Mesendoderm (in vitro differentiated cells): ENCODE results near the gene YPEL2.
"Not testable (repeated sequence)": the region's sequence is repeated elsewhere in the genome, so short reads cannot be mapped to it uniquely, and the experiment has no call there.

ENCODE experiments used
- DNase-seq: peaks from one replicate; pipeline ENCODE4 v3.0.0; 2013
- H2AK5ac ChIP-seq: 2 replicates; pipeline ENCODE4 v1.6.1; 2013; ENCODE audit warnings: low read length, inconsistent platforms
- H2BK120ac ChIP-seq: 2 replicates; pipeline ENCODE4 v1.6.1; 2013; ENCODE audit warnings: low read depth, mild to moderate bottlenecking, low read length, moderate library complexity, mixed read lengths
- H2BK15ac ChIP-seq: replicated peaks from 2 replicates; pipeline ENCODE4 v1.6.1; 2013; ENCODE audit warnings: low read depth, mild to moderate bottlenecking, moderate library complexity
- H2BK5ac ChIP-seq: 2 replicates; pipeline ENCODE4 v1.6.1; 2013; ENCODE audit warnings: low read length, inconsistent platforms
- H3K18ac ChIP-seq: 2 replicates; pipeline ENCODE4 v1.6.1; 2013; ENCODE audit warnings: mild to moderate bottlenecking, low read length, mixed read lengths
- H3K23ac ChIP-seq: one replicate; pipeline ENCODE4 v1.6.1; 2013; ENCODE audit warnings: low read length
- H3K27ac ChIP-seq: 2 replicates; pipeline ENCODE4 v1.5.1; 2013; ENCODE audit warnings: low read depth, mild to moderate bottlenecking, inconsistent platforms, low read length, moderate library complexity
- H3K27me3 ChIP-seq: 2 replicates; pipeline ENCODE4 v1.6.1; 2013; ENCODE audit warnings: low read length, control low read depth, mild to moderate bottlenecking, inconsistent platforms; ENCODE audit not compliant: insufficient read depth, poor library complexity
- H3K36me3 ChIP-seq: 2 replicates; pipeline ENCODE4 v1.6.1; 2013; ENCODE audit warnings: low read length, inconsistent platforms; ENCODE audit not compliant: control insufficient read depth, insufficient read depth
- H3K4ac ChIP-seq: one replicate; pipeline ENCODE4 v1.6.1; 2013; ENCODE audit warnings: low read depth, mild to moderate bottlenecking, low read length, moderate library complexity
- H3K4me1 ChIP-seq: 2 replicates; pipeline ENCODE4 v1.6.1; 2013; ENCODE audit warnings: low read depth, low read length, inconsistent platforms; ENCODE audit not compliant: control insufficient read depth
- H3K4me2 ChIP-seq: 2 replicates; pipeline ENCODE4 v1.6.1; 2013; ENCODE audit warnings: low read length
- H3K4me3 ChIP-seq: 2 replicates; pipeline ENCODE4 v1.5.1; 2013; ENCODE audit warnings: mild to moderate bottlenecking, low read length
- H3K56ac ChIP-seq: one replicate; pipeline ENCODE4 v1.6.1; 2013; ENCODE audit warnings: low read length
- H3K79me1 ChIP-seq: 2 replicates; pipeline ENCODE4 v1.6.1; 2013; ENCODE audit warnings: low read length, inconsistent platforms
- H3K79me2 ChIP-seq: 2 replicates; pipeline ENCODE4 v1.6.1; 2013; ENCODE audit warnings: mild to moderate bottlenecking, low read length; ENCODE audit not compliant: control insufficient read depth, insufficient read depth
- H3K9ac ChIP-seq: 2 replicates; pipeline ENCODE4 v1.6.1; 2013; ENCODE audit warnings: low read length, inconsistent platforms
- H4K5ac ChIP-seq: one replicate; pipeline ENCODE4 v1.6.1; 2013; ENCODE audit warnings: low read length
- H4K8ac ChIP-seq: one replicate; pipeline ENCODE4 v1.6.1; 2013; ENCODE audit warnings: low read depth, mild to moderate bottlenecking, control low read depth, low read length, moderate library complexity
- whole genome bisulfite sequencing: extraction: QIAGEN DNeasy Blood & Tissue Kit; methylation state at CpG from one replicate; pipeline ENCODE4 v1.1.7; 2013; ENCODE audit warnings: low lambda C conversion rate, missing lambda C conversion rate; ENCODE audit not compliant: insufficient coverage; ENCODE audit errors: extremely low coverage; 5-methylcytosine and 5-hydroxymethylcytosine counted together

The YPEL2 gene

DNA sequence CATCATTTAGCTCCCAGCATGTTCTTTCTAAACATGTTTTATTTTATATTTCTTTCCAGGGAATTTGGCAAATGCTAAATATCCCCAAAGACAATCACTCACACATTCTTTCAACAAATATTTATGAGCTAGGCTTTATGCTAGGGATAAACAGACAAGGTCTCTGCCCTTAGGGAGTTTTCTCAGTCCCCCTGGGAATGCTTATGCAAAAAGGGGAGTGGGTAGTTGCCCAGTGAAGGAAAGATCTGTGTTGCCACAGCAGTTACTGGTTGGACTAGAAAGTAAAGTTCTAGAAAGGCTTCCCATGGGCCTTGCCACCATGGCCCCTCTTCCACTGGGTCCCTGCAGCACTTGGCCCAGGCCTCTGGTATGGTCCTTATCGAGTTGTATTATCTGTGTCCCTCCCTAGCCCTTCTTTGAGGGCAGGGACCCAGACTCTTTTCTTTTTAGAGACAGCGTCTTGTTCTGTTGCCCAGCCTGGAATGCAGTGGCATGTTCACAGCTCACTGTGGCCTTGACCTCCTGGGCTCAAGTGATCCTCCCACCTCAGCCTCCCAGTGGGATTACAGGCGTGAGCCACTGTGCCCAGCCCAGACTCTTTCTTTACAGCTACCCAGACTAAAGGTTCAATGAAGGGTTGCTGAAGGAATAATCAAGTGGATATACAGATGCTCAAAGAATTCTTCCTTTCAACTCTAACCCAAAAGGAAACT, 78.0 kb downstream of the YPEL2 start:
- Histone ChIP-seq H3K79me1 (no peaks in the 10 kb centered on the region), H2BK120ac (no peak overlapping the region), H3K4me3 (no peak overlapping the region), H3K23ac (no peak overlapping the region), H3K9ac (no peak overlapping the region), H2AK5ac (no peak overlapping the region), H2BK15ac (no peak overlapping the region), H3K27me3 (no peaks in the 10 kb centered on the region), H3K56ac (no peak overlapping the region), H3K4ac (no peak overlapping the region), H2BK5ac (no peak overlapping the region), H3K36me3 (no peaks in the 10 kb centered on the region), H3K4me2 (no peak overlapping the region), H4K8ac (no peak overlapping the region), H3K27ac (no peak overlapping the region), H3K18ac (no peak overlapping the region), H3K79me2 (no peaks in the 10 kb centered on the region), H3K4me1 (no peaks in the 10 kb centered on the region), H4K5ac (no peak overlapping the region)
- WGBS, result no CpG with 5 or more reads among the region's 3 CpGs
- DNase-seq, result peak; percentile 74

DNA sequence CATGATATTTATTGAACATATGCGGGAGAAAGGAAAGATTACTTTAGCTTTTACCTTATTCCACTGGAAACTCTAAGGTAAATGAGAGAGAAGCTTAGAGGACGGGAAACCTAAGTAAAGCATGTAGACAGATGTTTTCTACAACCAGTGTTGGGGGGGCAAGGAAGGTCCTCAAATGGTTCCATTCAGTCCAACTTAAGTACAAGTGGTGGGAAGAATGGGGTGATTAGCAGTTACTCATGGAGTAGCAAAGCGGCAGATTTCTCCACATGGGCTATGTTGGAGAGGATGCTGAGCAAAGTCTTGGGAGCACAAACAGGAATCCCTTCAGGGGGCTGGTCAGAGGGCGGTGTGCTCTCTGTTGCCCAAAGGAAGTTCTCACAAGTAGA, 78.6 kb downstream of the YPEL2 start:
- H3K79me1 ChIP-seq, result no peaks in the 10 kb centered on the region
- H4K8ac ChIP-seq, result no peak overlapping the region
- H3K36me3 ChIP-seq, result no peaks in the 10 kb centered on the region
- no peak overlapping the region for H3K4me2 ChIP-seq
- H3K56ac ChIP-seq, result no peak overlapping the region
- no peak for DNase-seq
- H3K27ac ChIP-seq, result no peak overlapping the region
- no peaks in the 10 kb centered on the region for H3K79me2 ChIP-seq
- H3K18ac ChIP-seq, result no peak overlapping the region
- H3K23ac ChIP-seq, result no peak overlapping the region
- no peak overlapping the region for H2BK5ac ChIP-seq
- no peak overlapping the region for H3K4me3 ChIP-seq
- no CpG with 5 or more reads among the region's 4 CpGs for WGBS
- H3K4me1 ChIP-seq, result no peaks in the 10 kb centered on the region
- H2BK15ac ChIP-seq, result no peak overlapping the region
- no peak overlapping the region for H3K4ac ChIP-seq
- H4K5ac ChIP-seq, result no peak overlapping the region
- H2BK120ac ChIP-seq, result no peak overlapping the region
- H3K27me3 ChIP-seq, result no peaks in the 10 kb centered on the region
- H2AK5ac ChIP-seq, result no peak overlapping the region
- H3K9ac ChIP-seq, result no peak overlapping the region

GRCh38 chr17:59412431-59412830, 81.0 kb downstream of the YPEL2 start:
- H3K18ac ChIP-seq, H4K8ac ChIP-seq, H3K79me1 ChIP-seq, H3K56ac ChIP-seq, H3K4ac ChIP-seq, H3K36me3 ChIP-seq, H4K5ac ChIP-seq, H2BK5ac ChIP-seq, H3K79me2 ChIP-seq, DNase-seq, H2BK15ac ChIP-seq, H3K4me2 ChIP-seq, H3K27ac ChIP-seq, H3K9ac ChIP-seq, H3K4me3 ChIP-seq, H2AK5ac ChIP-seq, H2BK120ac ChIP-seq, H3K27me3 ChIP-seq, H3K4me1 ChIP-seq, H3K23ac ChIP-seq: not testable (repeated sequence)
- no CpG with 5 or more reads among the region's 5 CpGs for WGBS

GRCh38 chr17:59413014-59413766, 81.7 kb downstream of the YPEL2 start:
- Histone ChIP-seq H3K36me3 (no peaks in the 10 kb centered on the region), H2BK120ac (no peak overlapping the region), H2AK5ac (no peak overlapping the region), H3K4me3 (no peak overlapping the region), H4K5ac (no peak overlapping the region), H4K8ac (no peak overlapping the region), H3K79me2 (no peaks in the 10 kb centered on the region), H3K27ac (no peak overlapping the region), H3K4me1 (no peaks in the 10 kb centered on the region), H3K9ac (no peak overlapping the region), H3K4ac (peak overlapping the region; percentile 27), H3K23ac (no peak overlapping the region), H3K18ac (no peak overlapping the region), H3K79me1 (no peaks in the 10 kb centered on the region), H2BK15ac (no peak overlapping the region), H2BK5ac (no peak overlapping the region), H3K56ac (no peak overlapping the region), H3K27me3 (no peaks in the 10 kb centered on the region), H3K4me2 (no peak overlapping the region)
- DNase-seq, result no peak
- no CpG with 5 or more reads among the region's 8 CpGs for WGBS

DNA sequence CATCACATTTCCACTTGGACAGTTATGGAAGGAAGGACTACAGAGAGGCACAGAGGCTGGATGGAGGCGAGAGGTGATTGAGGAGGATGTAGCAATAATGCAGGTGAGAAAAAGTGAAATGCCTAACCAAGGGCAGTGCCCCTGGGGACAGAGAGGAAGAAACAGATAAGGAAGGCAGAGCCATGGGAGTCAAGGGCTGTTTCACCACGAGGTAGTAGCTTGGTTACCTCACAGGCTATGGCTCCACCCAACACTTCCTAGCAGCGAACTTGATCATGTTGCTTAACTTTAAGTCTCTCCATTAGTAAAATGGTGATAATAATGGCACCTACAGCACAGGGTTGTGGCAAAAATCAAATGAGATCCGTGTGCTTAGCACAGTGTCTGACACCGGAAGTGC, 83.9 kb downstream of the YPEL2 start:
- H3K4me1 ChIP-seq, result peaks cover 3% of the 10 kb centered on the region
- H3K27ac ChIP-seq, result no peak overlapping the region
- no peak overlapping the region for H2BK120ac ChIP-seq
- no peak overlapping the region for H2BK5ac ChIP-seq
- H3K4me3 ChIP-seq, result no peak overlapping the region
- H3K18ac ChIP-seq, result no peak overlapping the region
- H2BK15ac ChIP-seq, result no peak overlapping the region
- H3K36me3 ChIP-seq, result no peaks in the 10 kb centered on the region
- no peaks in the 10 kb centered on the region for H3K79me1 ChIP-seq
- no peaks in the 10 kb centered on the region for H3K27me3 ChIP-seq
- H4K5ac ChIP-seq, result no peak overlapping the region
- no CpG with 5 or more reads among the region's 5 CpGs for WGBS
- H3K4ac ChIP-seq, result no peak overlapping the region
- DNase-seq, result no peak
- H2AK5ac ChIP-seq, result no peak overlapping the region
- H3K23ac ChIP-seq, result no peak overlapping the region
- H3K4me2 ChIP-seq, result no peak overlapping the region
- H3K9ac ChIP-seq, result no peak overlapping the region
- H4K8ac ChIP-seq, result no peak overlapping the region
- no peaks in the 10 kb centered on the region for H3K79me2 ChIP-seq
- no peak overlapping the region for H3K56ac ChIP-seq
